HEK293 (cell line): ENCODE data around the gene MRPS2.

ENCODE experiments used
- ZNF302 ChIP-seq: fragments of 450-650 bp; formaldehyde crosslinking; IDR thresholded peaks from 2 replicates; pipeline ENCODE4 v1.5.1; 2016; ENCODE audit warnings: missing biosample characterization, missing genetic modification characterization, low read depth
- ZNF501 ChIP-seq: fragments of 450-650 bp; formaldehyde crosslinking; IDR thresholded peaks from 2 replicates; pipeline ENCODE4 v1.5.1; 2016; ENCODE audit warnings: missing biosample characterization, missing genetic modification characterization

DNA sequence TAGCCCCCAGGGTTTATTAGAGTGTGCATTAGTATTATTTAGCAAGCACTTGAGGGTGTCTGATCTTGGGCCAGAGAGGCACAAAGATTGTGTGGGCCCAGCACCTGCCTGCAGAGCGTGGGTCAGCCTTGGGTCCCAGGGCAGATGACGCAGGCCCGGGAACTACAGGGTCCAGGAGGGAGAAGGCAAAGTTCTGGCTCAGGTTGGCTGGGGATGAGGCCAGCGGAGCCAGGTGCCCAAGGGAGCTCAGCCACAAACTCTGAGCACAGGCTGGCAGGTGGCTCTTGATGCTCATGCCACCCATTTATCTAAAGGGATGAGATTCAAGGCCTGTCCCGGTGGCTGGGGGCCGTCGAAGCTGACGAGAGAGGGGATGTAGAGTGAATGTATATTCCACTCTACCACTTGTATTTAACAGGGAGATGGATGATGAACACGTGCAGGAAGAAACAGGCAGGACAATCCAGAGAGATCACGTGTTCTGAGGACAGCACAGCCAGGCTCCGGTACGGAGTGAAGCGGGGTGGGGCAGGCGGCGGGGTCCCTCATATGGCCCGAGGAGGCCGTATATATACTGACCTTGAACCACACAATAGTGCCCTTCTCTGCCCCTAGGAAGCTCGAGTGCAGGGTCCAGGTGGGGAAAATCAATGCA is 44.6 kb downstream of the MRPS2 start:
- TF ChIP-seq ZNF302 (tag by site-specific recombination) (no peak), ZNF501 (no peak)
